ENCODE data around the gene PDE4D.
A peak's percentile ranks its signal among the peaks of the same experiment; 100 is the strongest.

The PDE4D gene

DNA sequence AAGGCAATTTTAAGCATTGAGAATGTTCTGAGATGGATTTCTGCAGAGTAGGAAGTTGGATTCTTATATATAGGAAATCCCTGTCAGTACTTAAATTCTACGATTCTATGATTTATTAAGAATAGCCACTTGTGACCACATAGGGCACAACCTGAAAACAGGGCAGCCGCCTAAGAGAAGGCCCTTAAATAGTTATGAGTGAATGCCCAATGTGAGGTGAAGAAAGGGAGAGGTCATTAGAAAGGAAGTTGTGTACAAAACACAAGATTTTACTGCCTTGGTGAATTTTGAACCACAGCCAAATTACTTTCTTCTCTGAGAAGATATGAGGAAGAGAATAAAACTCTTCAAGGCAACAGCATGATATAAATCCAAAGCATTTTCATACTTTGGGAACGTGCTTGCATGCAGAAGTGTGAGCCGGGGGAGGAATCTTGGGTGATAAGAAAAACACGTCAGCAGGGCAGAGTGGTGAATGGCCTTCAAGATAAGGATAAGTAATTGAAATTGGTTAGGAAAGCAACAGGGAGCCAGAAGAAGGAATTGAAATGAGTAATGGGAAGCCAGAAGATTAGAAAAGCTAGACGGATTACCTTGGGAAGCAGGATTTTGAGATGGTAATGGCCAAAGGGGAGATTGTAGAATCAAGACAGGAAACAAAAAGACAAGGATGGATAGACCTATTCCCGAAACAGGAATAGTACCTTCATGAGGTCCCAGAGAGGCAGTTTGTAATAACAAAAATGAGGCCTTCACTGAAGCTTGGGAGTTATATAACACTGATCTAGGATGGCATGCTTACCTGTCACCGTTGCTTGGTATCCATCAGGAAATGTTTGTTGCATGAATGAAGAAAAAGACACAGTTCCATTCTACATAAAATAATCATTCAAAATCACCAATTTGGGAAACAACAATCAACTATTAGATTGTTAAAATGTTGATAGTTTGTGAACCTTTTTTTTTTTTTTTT, 244.3 kb downstream of the PDE4D start:
- DNase-seq: no peak

DNA sequence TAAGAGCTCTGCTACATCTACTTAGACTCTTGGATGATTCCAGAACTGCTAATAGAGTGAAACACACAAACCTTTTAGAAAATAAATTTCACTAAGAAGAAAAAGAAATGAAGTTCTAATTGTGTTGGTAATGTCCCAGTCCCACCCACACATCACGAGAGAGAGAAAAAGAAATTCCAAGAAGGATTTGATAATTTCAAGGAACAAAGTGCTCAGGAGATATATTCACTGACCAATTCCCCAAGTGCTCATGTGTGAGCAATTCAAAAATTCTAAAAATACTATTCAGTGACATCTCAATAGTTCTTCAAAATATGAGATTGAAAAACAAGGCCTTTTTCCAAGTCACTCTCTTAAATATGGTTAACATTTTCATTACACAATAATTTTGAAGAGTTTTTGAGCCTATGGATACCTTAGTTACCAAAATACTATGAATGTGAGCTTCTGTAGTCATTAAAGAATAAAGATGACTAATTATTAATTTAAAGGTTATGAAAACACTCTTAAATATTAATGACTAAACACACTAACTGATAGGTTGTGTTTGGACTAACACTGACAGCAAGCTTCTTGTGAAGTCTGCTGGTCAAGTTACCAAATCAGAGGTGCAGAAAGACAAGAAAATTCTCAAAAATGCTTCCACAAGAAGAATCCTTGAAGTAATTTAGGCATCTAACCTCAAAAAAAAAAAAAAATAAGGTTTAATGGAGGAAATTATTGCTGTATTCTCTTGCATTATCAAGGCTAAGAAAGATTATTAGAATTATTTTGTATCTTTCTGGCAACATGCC, 245.3 kb downstream of the PDE4D start:
- no peak for DNase-seq

DNA sequence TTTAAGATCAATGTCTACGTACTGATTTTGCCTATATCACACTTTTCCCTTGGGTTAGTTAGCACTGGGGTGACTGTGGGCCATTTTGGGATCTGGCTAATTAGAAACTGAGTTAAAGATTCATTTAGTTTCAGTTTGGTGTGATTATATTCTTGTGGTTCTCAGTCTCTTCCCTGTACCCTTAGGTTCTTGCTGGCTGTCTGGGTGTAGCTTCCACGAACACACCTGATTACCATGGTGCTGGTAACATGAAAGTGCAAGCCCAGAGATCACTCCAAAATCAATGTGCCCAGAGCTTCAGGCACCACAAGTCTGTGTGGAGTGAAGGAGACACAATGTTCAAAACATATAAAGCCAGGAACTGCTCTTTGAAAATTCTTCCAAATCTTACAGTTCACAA, 248.1 kb downstream of the PDE4D start:
- no peak for DNase-seq

DNA sequence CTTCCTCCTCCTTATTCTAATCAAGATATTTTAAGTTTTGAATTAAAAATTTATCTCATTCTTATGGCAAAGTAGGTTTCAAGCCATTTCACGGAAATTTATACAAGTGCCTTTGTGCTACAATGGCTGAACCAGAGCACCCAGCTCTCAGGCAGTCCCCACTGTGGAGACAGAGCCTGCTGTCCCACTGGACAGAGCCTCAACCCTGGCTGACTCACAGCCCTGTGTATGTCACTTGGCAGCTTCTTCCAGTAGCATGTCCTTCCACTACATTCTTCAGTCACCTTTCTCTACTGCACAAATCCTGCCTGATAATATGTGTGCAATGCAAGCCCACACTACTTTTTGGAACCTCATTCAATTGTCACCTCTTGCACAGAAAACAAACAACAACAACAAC, 253.1 kb downstream of the PDE4D start:
- no peak for DNase-seq

DNA sequence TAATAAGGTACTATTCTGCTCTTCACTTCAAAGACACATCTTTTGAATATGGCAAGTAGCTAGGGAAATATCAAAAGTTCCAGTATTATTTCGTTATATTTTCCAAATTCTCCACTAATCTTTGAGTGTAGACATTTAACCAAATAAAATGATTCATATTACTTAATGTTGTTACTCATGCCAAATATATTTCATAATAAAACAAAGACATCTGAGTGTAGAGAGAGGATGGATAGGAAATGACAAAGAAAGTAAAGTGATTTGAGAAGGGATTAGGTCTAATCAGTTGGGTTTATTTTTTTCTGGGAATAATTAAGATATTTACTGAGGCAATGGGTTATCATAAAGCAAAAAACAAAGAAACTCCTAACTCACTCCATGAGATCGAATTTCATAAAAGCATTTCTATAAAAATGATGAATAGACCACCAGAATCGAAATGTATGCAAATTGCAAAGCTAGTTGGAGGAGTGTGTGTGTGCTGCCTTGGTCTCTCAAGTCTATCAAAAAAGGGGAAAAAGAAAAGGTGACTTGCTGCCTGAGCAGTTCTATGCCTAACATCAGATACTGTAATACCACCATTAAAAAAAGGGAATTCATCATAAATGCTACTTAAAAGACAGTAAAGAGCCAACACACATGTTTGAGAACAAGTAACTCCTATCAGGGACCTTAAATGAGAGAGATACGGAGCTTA, 255.5 kb downstream of the PDE4D start:
- no peak for DNase-seq

DNA sequence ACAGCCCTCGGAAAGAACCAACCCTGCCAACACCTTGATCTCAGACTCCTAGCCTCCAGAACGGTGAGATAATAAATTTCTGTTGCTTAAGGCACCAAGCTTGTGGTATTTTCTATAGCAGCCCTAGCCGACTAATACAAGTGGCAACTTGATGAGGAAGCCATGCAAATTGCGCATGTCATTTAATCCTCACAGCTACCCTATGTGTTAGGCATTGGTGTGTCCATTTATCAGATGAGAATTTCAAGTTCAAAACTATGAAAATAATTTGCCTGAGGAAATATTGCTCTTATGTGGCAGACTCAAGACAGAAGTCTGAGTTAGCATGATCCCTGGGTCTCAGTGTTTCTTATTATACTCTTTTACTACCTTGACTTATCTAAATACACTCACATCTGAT, 264.0 kb downstream of the PDE4D start:
- DNase-seq: no peak

DNA sequence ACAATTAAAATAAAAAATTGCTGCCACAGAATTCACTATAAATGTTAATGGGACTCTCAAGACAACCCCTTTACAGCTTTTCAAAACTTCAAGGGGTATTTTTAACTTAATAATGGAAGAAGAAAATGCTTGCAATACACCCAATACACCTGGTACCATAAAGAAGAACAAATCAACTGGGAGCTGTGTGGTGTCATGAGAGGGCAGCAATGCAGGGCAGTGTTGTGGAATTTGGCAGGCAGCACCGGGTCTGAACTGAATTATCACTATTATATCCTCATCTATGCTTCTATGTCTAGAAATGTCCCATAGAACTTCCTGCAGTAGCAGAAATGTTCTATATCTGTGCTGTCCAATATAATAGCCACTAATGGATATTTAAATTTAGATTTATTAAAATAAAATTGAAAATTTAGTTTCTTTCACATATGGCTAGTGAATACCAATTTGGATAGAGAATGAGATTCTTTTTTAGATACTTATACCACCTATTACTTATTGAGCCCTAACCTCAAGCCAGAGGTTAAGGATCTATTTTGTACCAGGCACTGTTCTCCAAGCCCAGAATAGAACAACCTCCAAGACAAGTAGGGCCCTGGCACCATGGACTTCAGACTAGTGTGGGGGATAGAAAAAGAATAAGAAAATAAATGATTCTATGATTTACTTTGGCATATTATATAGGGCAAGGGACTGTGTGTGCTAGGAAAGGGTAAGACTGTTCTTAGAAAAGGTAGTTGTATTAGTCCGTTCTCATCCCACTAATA, 265.3 kb downstream of the PDE4D start:
- no peak for DNase-seq

DNA sequence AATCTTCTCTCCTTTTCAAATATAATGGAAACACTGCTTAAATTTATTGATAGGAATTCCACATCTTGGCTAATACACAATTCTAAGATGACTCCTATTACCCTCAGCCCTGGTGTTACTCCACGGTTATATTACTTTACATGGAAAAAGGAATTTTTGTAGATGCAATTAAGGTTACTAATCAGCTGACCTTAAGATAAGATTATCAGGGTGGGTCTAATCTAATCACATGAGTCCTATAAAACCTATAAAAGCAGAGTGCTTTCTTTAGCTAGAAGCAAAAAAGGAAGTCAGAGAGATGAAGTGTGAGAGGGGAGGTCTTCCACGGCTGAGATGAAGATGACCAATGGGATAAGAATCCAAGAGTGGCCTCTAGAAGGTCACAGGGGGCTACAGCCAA, 268.6 kb downstream of the PDE4D start:
- DNase-seq: no peak

DNA sequence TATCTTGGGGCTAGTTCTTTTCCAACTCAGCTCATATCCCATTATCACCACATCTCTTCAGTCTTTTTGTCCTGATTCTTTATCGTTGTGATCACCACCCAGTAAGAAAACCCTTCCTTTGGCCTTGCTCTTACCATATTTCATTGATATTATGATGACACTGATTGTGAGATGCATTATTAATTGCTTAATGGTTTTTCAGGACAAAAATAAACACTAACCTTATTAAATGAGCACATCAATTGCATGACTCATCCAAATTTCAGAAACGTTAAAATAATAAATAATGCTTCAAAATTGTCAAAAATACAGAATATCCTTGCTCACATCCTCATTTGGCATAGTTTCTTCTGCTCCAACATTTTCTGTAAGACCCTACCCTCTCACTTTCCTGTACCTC, 270.7 kb downstream of the PDE4D start:
- DNase-seq: no peak

DNA sequence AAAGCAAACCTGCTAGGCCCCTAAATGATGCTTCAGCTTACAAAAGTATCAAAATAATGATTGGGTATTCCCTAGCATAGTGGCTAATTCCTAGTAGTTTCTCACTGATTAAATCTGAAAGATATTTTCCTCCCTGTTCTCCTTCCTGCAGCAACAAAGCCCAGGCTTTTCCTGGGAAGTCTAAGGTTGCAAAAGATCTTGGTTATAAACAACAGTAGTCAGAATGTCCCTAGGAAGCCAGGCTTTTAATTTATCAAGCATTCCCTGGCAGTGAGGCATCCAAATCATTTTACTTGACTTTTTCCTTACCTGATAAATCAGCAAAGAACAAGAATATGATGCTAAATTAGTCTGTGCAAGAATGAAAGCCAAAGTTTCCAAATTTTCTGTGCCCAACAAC, 272.0 kb downstream of the PDE4D start:
- DNase-seq: no peak

DNA sequence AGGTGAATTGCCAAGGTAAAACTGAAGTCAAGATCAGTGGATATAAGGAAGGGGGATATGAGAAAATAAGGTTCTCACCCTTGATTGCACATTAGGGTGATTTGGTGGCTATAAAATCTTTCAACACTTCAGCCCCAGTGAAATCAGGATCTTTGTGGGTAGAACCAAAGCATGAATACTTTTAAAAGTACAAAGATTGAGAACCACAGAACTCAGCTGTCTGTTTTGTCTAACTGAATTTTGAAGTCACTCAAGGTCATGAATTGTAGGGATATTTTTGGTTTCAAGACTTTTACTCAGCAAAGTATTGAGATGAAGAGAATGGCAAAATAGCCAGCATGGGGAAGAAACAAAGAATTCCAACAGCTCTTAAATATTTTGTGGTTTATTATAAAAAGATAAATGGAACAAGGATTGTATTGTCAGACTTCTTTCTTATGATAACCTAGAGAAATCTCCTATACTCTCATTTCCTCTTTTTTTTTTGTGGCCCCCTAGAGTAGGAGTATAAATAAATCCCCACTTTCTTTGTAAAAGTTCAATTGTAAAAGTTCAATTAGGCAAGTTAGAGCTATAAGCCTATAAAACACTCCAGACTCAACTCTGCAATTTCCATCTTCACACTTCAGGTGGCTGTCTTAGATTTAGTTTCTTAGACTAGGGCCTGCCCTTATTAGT, 272.9 kb downstream of the PDE4D start:
- no peak for DNase-seq

DNA sequence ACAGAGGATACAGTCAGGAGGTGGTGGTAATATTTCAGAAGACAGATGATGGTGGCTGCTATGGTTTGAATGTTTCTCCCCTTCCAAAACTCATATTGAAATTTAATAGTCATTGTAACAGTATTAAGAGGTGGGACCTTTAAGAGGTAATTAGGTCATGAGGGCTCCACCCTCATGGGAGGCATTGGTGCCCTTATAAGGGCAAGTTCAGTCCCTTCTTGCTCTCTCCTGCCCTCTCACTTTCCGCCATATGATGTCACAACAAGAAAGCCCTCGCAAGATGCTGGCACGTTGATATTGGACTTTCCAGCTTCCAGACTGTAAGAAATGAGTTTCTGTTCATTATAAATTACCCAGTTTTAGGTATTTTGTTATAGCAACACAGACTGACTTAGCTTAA, 274.9 kb downstream of the PDE4D start:
- no peak for DNase-seq

DNA sequence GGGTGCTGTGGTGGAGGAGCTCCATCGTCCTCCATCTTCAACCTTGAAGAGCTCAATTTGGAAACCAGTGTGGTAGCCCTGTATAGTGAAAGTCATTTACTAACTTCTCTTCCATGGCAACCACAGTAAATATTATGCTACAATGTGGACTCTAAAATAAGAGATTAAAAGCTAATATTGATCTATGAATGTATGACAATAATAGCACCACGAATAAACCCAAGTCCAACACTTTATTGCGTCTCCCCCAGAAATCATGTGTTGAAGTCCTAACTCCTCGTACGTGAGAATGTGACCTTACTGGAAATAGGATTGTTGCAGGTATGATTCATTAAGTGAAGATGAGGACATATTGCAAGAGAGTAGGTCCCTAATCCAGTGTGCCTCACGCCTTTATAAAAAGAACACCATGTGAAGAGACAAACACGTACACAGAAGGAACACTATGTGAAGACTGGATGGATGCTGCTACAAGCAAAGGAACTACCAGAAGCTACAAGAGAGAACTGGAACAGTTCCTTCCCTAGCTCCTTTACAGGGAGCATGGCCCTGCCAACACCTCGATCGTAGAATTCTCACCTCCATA, 276.2 kb downstream of the PDE4D start:
- DNase-seq: no peak

DNA sequence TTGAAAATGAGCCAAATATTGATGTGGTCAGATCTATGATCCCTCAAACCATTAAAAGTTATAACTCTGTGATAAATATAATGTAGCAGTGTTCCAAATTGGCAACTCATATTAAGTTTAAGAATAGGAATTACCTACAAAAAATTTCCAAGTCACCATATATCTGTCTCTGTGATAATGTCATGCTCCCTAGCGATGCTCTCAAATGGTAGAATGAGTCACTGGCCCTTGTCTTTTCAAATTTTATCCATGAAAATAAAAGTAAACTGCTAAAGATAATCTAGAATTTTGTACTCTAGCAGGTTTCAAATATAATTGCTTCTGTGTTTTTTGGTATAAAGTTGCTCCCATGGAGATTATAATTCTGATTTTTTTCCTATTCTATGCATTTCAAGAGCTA, 277.1 kb downstream of the PDE4D start:
- DNase-seq: no peak

DNA sequence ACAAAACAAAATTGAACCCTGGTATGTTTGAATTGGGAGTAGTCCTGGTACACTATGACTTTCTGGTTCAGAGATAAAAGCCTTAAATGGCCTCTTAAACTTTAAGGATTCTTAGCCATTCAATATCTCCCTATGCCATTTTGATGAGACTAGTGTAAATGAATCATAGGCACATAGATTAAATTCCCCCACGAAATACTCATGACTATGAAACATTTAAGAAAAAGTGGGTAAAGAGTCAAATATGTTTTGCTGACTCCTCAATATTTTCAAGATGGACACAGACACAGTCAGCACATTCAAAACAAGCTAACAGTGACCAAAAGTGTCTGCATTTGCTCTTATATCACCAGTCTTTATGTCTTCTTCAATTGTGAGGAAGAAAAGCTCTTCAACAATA, 278.3 kb downstream of the PDE4D start:
- DNase-seq: no peak

DNA sequence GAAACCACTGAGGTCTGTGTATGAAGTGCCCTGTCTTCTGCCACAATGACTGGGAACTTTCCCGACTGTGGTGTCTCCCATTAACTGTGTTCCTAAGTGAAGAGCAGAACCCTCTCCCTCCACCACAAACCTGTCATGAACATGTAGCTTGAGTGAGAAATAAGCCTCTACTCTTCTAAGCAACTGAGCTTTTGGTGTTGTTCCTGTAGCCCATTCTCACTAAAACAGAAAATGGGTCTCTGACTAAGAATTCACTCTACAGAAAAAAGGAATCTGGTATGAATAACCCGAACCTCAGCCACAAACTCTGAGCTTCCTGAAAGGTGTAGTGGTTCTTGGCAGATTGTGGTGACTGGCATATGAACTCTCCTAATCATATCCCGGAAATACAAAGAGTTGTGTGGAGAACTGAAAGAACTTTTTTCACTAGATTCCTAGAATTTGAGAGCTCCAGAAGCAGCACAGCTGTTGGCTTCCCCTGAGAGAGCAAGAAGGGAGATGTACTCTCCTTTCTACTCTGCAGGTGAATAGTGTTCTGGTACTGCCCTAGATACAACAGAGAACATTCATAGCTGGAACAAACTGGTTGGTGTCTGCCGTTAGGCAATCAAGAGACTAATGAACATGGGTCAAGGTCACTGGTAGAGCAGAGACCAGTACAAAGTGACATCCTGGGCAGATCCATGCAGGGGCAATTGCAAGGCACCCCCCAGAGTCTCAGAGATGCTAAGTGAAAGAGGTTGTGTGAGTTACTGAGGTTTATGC, 283.8 kb downstream of the PDE4D start:
- DNase-seq: peak; percentile 22

DNA sequence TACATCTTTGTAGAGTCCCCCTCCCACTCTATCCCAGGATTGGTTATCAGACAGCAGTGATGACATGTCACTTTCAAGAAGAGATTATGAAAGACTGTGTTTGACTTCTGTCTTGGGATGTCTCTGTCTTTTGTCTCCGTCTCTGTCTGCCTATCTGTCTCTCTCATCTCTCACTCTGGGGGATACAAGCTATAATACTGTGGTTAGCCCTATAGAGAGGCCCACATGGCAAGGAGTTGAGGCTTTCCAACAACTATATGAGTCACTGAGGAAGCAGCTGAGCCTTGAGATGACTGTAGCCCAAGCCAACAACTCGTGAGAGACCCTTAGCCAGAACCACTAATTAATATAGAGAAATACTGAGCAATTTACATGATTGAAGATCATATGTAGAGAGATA, 284.8 kb downstream of the PDE4D start:
- DNase-seq: peak; percentile 12

DNA sequence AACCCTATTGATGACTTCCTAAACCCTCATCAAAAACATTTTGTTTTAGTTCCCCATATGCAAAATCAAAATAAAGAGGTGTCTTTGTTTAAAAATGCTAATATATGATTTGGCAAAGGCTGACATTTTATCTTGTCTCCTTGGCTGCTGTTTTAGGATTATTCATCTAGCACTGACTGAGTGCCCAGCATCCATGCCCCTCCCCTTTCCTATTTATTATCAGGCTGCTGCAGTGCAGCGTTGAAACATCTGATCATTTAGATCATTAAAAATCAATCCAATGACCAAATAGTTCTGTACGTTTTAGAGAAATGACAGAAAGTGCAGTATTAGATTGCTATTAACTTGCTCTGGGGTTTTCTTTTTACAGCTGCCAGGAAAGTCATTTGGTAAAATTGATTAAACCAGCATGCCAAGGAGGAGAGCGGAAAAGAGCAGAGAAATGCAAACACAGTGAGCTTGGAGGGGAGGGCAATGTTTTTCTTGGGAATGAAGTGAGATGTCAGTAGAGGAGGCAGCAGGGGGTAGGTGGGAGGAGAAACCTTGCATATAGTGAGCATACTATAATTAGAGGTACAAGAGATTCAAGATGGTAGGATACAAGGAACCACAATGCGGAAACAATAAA, 286.3 kb downstream of the PDE4D start:
- DNase-seq: no peak

DNA sequence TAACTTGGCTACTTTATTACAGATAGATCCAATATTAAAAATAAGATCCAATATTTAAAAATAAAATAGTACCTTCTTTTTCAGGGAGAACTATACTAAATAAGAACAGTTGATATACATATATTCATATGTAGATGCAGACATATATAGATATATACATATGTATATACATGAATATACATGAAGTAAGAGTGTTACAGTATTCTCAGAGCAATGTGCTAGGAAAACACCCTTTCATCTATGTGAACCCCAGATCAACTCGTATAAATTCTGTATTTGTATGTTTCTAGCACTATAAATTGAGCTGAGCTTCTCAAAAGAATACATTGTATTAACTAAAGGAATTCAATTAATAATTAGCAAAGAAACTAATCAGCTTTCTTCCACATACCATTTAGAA, 287.6 kb downstream of the PDE4D start:
- no peak for DNase-seq

DNA sequence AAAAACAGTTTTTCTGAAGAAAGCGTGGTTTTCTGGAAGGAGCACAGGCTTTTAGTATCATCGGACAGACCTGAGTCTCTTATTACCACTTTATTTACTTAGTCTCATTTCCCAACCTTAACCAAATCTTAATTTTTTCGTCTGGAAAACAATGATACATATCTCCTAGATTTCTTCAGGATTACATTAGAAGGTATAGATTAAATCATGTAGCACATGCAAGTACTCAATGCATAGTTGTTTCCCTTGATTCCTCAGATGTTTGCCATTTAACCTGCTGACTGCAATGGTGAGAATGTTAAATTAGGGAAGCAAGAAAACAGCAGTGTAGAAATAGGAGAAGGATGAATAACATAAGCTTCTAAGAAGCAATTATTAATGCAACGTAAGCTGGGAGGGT, 289.4 kb downstream of the PDE4D start:
- DNase-seq: no peak

All from activated CD4-positive, alpha-beta T cell treated with anti-CD3 and anti-CD28 coated beads for 48 hours (primary cell).